Measurements from ENCODE around the gene CRELD1.

GRCh38 chr3:9932843-9933560 is 632 bp upstream of the CRELD1 start:
- TF ChIP-seq, protein P1, sequence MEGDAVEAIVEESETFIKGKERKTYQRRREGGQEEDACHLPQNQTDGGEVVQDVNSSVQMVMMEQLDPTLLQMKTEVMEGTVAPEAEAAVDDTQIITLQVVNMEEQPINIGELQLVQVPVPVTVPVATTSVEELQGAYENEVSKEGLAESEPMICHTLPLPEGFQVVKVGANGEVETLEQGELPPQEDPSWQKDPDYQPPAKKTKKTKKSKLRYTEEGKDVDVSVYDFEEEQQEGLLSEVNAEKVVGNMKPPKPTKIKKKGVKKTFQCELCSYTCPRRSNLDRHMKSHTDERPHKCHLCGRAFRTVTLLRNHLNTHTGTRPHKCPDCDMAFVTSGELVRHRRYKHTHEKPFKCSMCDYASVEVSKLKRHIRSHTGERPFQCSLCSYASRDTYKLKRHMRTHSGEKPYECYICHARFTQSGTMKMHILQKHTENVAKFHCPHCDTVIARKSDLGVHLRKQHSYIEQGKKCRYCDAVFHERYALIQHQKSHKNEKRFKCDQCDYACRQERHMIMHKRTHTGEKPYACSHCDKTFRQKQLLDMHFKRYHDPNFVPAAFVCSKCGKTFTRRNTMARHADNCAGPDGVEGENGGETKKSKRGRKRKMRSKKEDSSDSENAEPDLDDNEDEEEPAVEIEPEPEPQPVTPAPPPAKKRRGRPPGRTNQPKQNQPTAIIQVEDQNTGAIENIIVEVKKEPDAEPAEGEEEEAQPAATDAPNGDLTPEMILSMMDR (IDR thresholded peaks at IDR 0.05; ENCODE audit: low read length) = peak; percentile 77
- TF ChIP-seq EZH2 (IDR thresholded peaks at IDR 0.05; ENCODE audit: borderline replicate concordance, low read length) = no peak
